ENCODE measurements around the gene BRMS1L. TPM values are rescaled to one million over a fixed set of nuclear protein-coding genes. Genes with fewer than 3 reads are reported as not detected.
"Not testable (repeated sequence)": the region's sequence is repeated elsewhere in the genome, so short reads cannot be mapped to it uniquely, and the experiment has no call there.

The BRMS1L gene
- total and polyA plus RNA-seq, 2 donors from 2014 or later, result 7.3 to 9.0 TPM

GRCh38 chr14:35819591-35820540 lies 6.3 kb upstream of the BRMS1L start:
- no peaks in the 10 kb centered on the region for H3K36me3 ChIP-seq (ENCODE audit: control insufficient read depth in 2 of 3, insufficient read depth in 3 of 3, low read length in 3 of 3)
- no peaks in the 10 kb centered on the region for H3K9me3 ChIP-seq (ENCODE audit: control insufficient read depth in 2 of 3, insufficient read depth in 1 of 3, low read length in 3 of 3)
- no peaks in the 10 kb centered on the region for H3K4me1 ChIP-seq (ENCODE audit: control insufficient read depth in 2 of 3, insufficient read depth in 2 of 3, low read depth in 1 of 3, low read length in 3 of 3)
- H3K27me3 ChIP-seq (ENCODE audit: control insufficient read depth, insufficient read depth, low read length), result no peaks in the 10 kb centered on the region
- TF ChIP-seq, protein P1, sequence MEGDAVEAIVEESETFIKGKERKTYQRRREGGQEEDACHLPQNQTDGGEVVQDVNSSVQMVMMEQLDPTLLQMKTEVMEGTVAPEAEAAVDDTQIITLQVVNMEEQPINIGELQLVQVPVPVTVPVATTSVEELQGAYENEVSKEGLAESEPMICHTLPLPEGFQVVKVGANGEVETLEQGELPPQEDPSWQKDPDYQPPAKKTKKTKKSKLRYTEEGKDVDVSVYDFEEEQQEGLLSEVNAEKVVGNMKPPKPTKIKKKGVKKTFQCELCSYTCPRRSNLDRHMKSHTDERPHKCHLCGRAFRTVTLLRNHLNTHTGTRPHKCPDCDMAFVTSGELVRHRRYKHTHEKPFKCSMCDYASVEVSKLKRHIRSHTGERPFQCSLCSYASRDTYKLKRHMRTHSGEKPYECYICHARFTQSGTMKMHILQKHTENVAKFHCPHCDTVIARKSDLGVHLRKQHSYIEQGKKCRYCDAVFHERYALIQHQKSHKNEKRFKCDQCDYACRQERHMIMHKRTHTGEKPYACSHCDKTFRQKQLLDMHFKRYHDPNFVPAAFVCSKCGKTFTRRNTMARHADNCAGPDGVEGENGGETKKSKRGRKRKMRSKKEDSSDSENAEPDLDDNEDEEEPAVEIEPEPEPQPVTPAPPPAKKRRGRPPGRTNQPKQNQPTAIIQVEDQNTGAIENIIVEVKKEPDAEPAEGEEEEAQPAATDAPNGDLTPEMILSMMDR (IDR thresholded peaks at IDR 0.05; ENCODE audit: borderline replicate concordance, extremely low read depth, insufficient read depth), result no peak
- H3K9ac ChIP-seq (ENCODE audit: low read length in 3 of 3), result no peak overlapping the region
- H3K4me3 ChIP-seq (ENCODE audit: low read length in 3 of 3), result no peak overlapping the region
- no peak overlapping the region for H3K27ac ChIP-seq (ENCODE audit: low read depth in 2 of 2, low read length in 2 of 2)
- intact Hi-C loops (cut with DNase I), result no loop called here
- DNase-seq, result no peak
- no peak for FAIRE-seq

- no peaks in the 10 kb centered on the region for H3K36me3 ChIP-seq (ENCODE audit: control insufficient read depth in 2 of 3, insufficient read depth in 3 of 3, low read length in 3 of 3)
- intact Hi-C loops (cut with DNase I), result no loop called here
- DNase-seq (peak in 2 of 5 donors; percentile 21 to 31), FAIRE-seq (no peak)
- TF ChIP-seq, protein P1 (IDR thresholded peaks at IDR 0.05; ENCODE audit: borderline replicate concordance, extremely low read depth, insufficient read depth), result peak; percentile 53
- H3K4me1 ChIP-seq (ENCODE audit: control insufficient read depth in 2 of 3, insufficient read depth in 2 of 3, low read depth in 1 of 3, low read length in 3 of 3), result no peaks in the 10 kb centered on the region
- no peak overlapping the region for H3K27ac ChIP-seq (ENCODE audit: low read depth in 2 of 2, low read length in 2 of 2)
- H3K27me3 ChIP-seq (ENCODE audit: control insufficient read depth, insufficient read depth, low read length), result no peaks in the 10 kb centered on the region
- no peak overlapping the region for H3K4me3 ChIP-seq (ENCODE audit: low read length in 3 of 3)
- no peaks in the 10 kb centered on the region for H3K9me3 ChIP-seq (ENCODE audit: control insufficient read depth in 2 of 3, insufficient read depth in 1 of 3, low read length in 3 of 3)
- no peak overlapping the region for H3K9ac ChIP-seq (ENCODE audit: low read length in 3 of 3)
Observed at GRCh38 chr14:35821564-35822411, 4.3 kb upstream of the BRMS1L start.

GRCh38 chr14:35822501-35822900 lies 3.6 kb upstream of the BRMS1L start:
- TF ChIP-seq, protein P1 (IDR thresholded peaks at IDR 0.05; ENCODE audit: borderline replicate concordance, extremely low read depth, insufficient read depth), result no peak
- DNase-seq (no peak), FAIRE-seq (no peak)
- no peak overlapping the region for H3K4me3 ChIP-seq (ENCODE audit: low read length in 3 of 3)
- no peaks in the 10 kb centered on the region for H3K9me3 ChIP-seq (ENCODE audit: control insufficient read depth in 2 of 3, insufficient read depth in 1 of 3, low read length in 3 of 3)
- H3K36me3 ChIP-seq (ENCODE audit: control insufficient read depth in 2 of 3, insufficient read depth in 3 of 3, low read length in 3 of 3), result no peaks in the 10 kb centered on the region
- no peaks in the 10 kb centered on the region for H3K27me3 ChIP-seq (ENCODE audit: control insufficient read depth, insufficient read depth, low read length)
- no peaks in the 10 kb centered on the region for H3K4me1 ChIP-seq (ENCODE audit: control insufficient read depth in 2 of 3, insufficient read depth in 2 of 3, low read depth in 1 of 3, low read length in 3 of 3)
- intact Hi-C loops (cut with DNase I), result no loop called here
- H3K9ac ChIP-seq (ENCODE audit: low read length in 3 of 3), result no peak overlapping the region
- no peak overlapping the region for H3K27ac ChIP-seq (ENCODE audit: low read depth in 2 of 2, low read length in 2 of 2)

DNA sequence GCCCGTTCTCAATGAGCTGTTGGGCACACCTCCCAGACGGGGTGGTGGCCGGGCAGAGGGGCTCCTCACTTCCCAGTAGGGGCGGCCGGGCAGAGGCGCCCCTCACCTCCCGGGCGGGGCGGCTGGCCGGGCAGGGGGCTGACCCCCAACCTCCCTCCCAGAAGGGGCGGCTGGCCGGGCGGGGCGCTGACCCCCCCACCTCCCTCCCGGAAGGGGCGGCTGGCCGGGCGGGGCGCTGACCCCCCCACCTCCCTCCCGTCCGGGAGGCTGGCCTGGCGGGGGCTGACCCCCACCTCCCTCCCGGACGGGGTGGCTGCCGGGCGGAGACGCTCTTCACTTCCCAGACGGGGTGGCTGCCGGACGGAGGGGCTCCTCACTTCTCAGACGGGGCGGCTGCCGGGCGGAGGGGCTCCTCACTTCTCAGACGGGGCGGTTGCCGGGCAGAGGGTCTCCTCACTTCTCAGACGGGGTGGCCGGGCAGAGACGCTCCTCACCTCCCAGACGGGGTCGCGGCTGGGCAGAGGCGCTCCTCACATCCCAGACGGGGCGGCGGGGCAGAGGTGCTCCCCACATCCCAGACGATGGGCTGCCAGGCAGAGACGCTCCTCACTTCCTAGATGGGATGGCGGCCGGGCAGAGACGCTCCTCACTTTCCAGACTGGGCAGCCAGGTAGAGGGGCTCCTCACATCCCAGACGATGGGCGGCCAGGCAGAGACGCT lies 1.5 kb upstream of the BRMS1L start:
- intact Hi-C loops (cut with DNase I); DNase-seq; FAIRE-seq; H3K4me3 ChIP-seq (ENCODE audit: low read length in 3 of 3); H3K27me3 ChIP-seq (ENCODE audit: control insufficient read depth, insufficient read depth, low read length); H3K4me1 ChIP-seq (ENCODE audit: control insufficient read depth in 2 of 3, insufficient read depth in 2 of 3, low read depth in 1 of 3, low read length in 3 of 3); H3K27ac ChIP-seq (ENCODE audit: low read depth in 2 of 2, low read length in 2 of 2); H3K9me3 ChIP-seq (ENCODE audit: control insufficient read depth in 2 of 3, insufficient read depth in 1 of 3, low read length in 3 of 3); H3K36me3 ChIP-seq (ENCODE audit: control insufficient read depth in 2 of 3, insufficient read depth in 3 of 3, low read length in 3 of 3); H3K9ac ChIP-seq (ENCODE audit: low read length in 3 of 3): not testable (repeated sequence)

All from kidney (tissue), 14 donors.